Keratinocyte (primary cell): ENCODE measurements around the gene EPHX1. TPM values are rescaled to one million over a fixed set of nuclear protein-coding genes. Genes with fewer than 3 reads are reported as not detected.

ENCODE experiments used
- DNase-seq: peaks from one replicate; pipeline ENCODE4 v3.0.0-alpha.2; 2011; ENCODE audit warnings: low read depth, missing footprints, low spot score
- FAIRE-seq: peaks from 2 replicates; lab custom pipeline; 2011; peaks lifted over from hg19 to GRCh38; lab: Jason Lieb, UNC
- H2AFZ ChIP-seq: 2 replicates; pipeline ENCODE4 v1.6.0; 2012; ENCODE audit warnings: low read length, control low read depth, inconsistent platforms; ENCODE audit not compliant: control insufficient read depth
- H3K27ac ChIP-seq: 2 replicates; pipeline ENCODE4 v1.5.1; 2011; ENCODE audit warnings: low read length; ENCODE audit not compliant: control insufficient read depth, insufficient read depth
- H3K27me3 ChIP-seq: 3 replicates; pipeline ENCODE4 v1.6.0; 2011; ENCODE audit warnings: low read length; ENCODE audit not compliant: control insufficient read depth, insufficient read depth; ENCODE audit errors: extremely low read depth
- H3K36me3 ChIP-seq, 2 experiments: 2 replicates in 1 of 2; 3 replicates in 1 of 2; pipeline ENCODE4 v1.5.1; 2011; ENCODE audit warnings: low read length in 2 of 2, mild to moderate bottlenecking in 1 of 2; ENCODE audit not compliant: control insufficient read depth in 2 of 2, insufficient read depth in 2 of 2; ENCODE audit errors: extremely low read depth in 1 of 2
- H3K4me1 ChIP-seq: 3 replicates; pipeline ENCODE4 v1.5.1; 2011; ENCODE audit warnings: low read length; ENCODE audit not compliant: control insufficient read depth, insufficient read depth; ENCODE audit errors: extremely low read depth
- H3K4me2 ChIP-seq: 3 replicates; pipeline ENCODE4 v1.6.0; 2011; ENCODE audit warnings: low read depth, low read length; ENCODE audit not compliant: control insufficient read depth, insufficient read depth; ENCODE audit errors: extremely low read depth
- H3K4me3 ChIP-seq, 3 experiments: fragments of 200-600 bp in 1 of 3; sonication (generic) in 1 of 3; 2 replicates in 2 of 3; 3 replicates in 1 of 3; pipeline ENCODE4 v1.5.1; 2011 to 2016; ENCODE audit warnings: low read length in 3 of 3, mild to moderate bottlenecking in 3 of 3, control low read depth in 2 of 3, inconsistent platforms in 1 of 3, low read depth in 1 of 3, mixed read lengths in 1 of 3, mixed run types in 1 of 3, moderate library complexity in 1 of 3; ENCODE audit not compliant: control insufficient read depth in 2 of 3, insufficient read depth in 2 of 3; ENCODE audit errors: extremely low read depth in 1 of 3
- H3K79me2 ChIP-seq: 2 replicates; pipeline ENCODE4 v1.6.0; 2012; ENCODE audit warnings: low read length; ENCODE audit not compliant: control insufficient read depth, insufficient read depth
- H3K9ac ChIP-seq: 3 replicates; pipeline ENCODE4 v1.6.0; 2011; ENCODE audit warnings: low read length; ENCODE audit not compliant: control insufficient read depth, insufficient read depth; ENCODE audit errors: extremely low read depth
- H3K9me1 ChIP-seq: 3 replicates; pipeline ENCODE4 v1.6.0; 2011; ENCODE audit warnings: low read length; ENCODE audit not compliant: control insufficient read depth, insufficient read depth; ENCODE audit errors: extremely low read depth
- H3K9me3 ChIP-seq: 2 replicates; pipeline ENCODE4 v1.5.1; 2012; ENCODE audit warnings: low read depth, low read length; ENCODE audit not compliant: control insufficient read depth
- H4K20me1 ChIP-seq: 3 replicates; pipeline ENCODE4 v1.6.0; 2011; ENCODE audit warnings: low read length; ENCODE audit not compliant: control insufficient read depth, insufficient read depth; ENCODE audit errors: extremely low read depth
- EZH2 ChIP-seq: IDR thresholded peaks from one replicate; pipeline ENCODE4 v1.6.1; 2012; ENCODE audit warnings: inconsistent platforms, mild to moderate bottlenecking, low read length, moderate library complexity
- dilution Hi-C: fragments of 300-500 bp; cut with MboI; formaldehyde crosslinking; loops from one replicate; pipeline ENCODE4 v1.7.0; 2020; ENCODE audit warnings: low sequenced_read_pairs; ENCODE audit not compliant: extremely low pct_ligation_motif_present
- polyA plus RNA-seq, 5 experiments: library from polyadenylated mRNA; depleted of rRNA in 3 of 5; stranded (reverse) in 3 of 5; stranded (forward) in 1 of 5; unstranded in 1 of 5; fragments of >200 nt; gene quantifications; 1 replicate in 1 of 5; 2 replicates in 3 of 5; 3 replicates in 1 of 5; pipeline versions ENCODE4 v1.2.1 to v1.2.3, GENCODE V29; 2011 to 2012; ENCODE audit warnings: missing spikeins in 2 of 5, low read depth in 1 of 5, low replicate concordance in 1 of 5
- TF ChIP-seq, protein P1 (sequence below), 3 experiments: IDR thresholded peaks in 1 of 3; conservative IDR thresholded peaks in 1 of 3; optimal IDR thresholded peaks in 1 of 3; 2 replicates in 2 of 3; 3 replicates in 1 of 3; pipeline versions ENCODE3 to v1.5.1; 2011; ENCODE audit warnings: low read length in 3 of 3, mild to moderate bottlenecking in 3 of 3, moderate library complexity in 2 of 3, control low read depth in 1 of 3, inconsistent platforms in 1 of 3; ENCODE audit not compliant: insufficient read depth in 2 of 3; ENCODE audit errors: extremely low read depth in 1 of 3

Gene EPHX1
- polyA plus RNA-seq, 1 donor (not counting 4 experiments of a cell fraction or from before 2014, with no cell fraction given) = 6.4 TPM

- no peaks in the 10 kb centered on the region for H3K27me3 ChIP-seq
- peak overlapping the region; percentile 24 for H3K9ac ChIP-seq
- H3K4me3 ChIP-seq = peak overlapping the region in 1 of 3 experiments; percentile 30
- H2AFZ ChIP-seq = peak overlapping the region; percentile 27
- H3K79me2 ChIP-seq = no peaks in the 10 kb centered on the region
- peak overlapping the region; percentile 47 for H3K4me2 ChIP-seq
- TF ChIP-seq, protein P1, sequence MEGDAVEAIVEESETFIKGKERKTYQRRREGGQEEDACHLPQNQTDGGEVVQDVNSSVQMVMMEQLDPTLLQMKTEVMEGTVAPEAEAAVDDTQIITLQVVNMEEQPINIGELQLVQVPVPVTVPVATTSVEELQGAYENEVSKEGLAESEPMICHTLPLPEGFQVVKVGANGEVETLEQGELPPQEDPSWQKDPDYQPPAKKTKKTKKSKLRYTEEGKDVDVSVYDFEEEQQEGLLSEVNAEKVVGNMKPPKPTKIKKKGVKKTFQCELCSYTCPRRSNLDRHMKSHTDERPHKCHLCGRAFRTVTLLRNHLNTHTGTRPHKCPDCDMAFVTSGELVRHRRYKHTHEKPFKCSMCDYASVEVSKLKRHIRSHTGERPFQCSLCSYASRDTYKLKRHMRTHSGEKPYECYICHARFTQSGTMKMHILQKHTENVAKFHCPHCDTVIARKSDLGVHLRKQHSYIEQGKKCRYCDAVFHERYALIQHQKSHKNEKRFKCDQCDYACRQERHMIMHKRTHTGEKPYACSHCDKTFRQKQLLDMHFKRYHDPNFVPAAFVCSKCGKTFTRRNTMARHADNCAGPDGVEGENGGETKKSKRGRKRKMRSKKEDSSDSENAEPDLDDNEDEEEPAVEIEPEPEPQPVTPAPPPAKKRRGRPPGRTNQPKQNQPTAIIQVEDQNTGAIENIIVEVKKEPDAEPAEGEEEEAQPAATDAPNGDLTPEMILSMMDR (optimal IDR thresholded peaks at IDR 0.05 in 1 of 3, IDR thresholded peaks at IDR 0.05 in 1 of 3, conservative IDR thresholded peaks at IDR 0.05 in 1 of 3; ENCODE audit: extremely low read depth in 1 of 3, insufficient read depth in 2 of 3, low read length in 3 of 3) = peak; percentile 87 to 99 (median 95)
- TF ChIP-seq EZH2 = no peak
- H3K9me3 ChIP-seq = no peaks in the 10 kb centered on the region
- DNase-seq (no peak), FAIRE-seq (peak; percentile 92)
- peaks cover 26% of the 10 kb centered on the region for H3K4me1 ChIP-seq
- dilution Hi-C loops = no loop called here
- H3K9me1 ChIP-seq = no peaks in the 10 kb centered on the region
- H3K36me3 ChIP-seq = no peaks in the 10 kb centered on the region
- H3K27ac ChIP-seq = no peak overlapping the region
- no peaks in the 10 kb centered on the region for H4K20me1 ChIP-seq
Observed at GRCh38 chr1:225772323-225772768, 37.6 kb upstream of the EPHX1 start.

GRCh38 chr1:225772848-225773247, 37.1 kb upstream of the EPHX1 start:
- FAIRE-seq = peak; percentile 34
- dilution Hi-C loops = no loop called here
- H3K9me3 ChIP-seq = no peaks in the 10 kb centered on the region
- H3K9me1 ChIP-seq = no peaks in the 10 kb centered on the region
- peak overlapping the region in 1 of 3 experiments; percentile 30 for H3K4me3 ChIP-seq
- no peaks in the 10 kb centered on the region for H4K20me1 ChIP-seq
- H3K27ac ChIP-seq = no peak overlapping the region
- H2AFZ ChIP-seq = peak overlapping the region; percentile 54
- H3K36me3 ChIP-seq = no peaks in the 10 kb centered on the region
- peaks cover 21% of the 10 kb centered on the region for H3K4me1 ChIP-seq
- peak overlapping the region; percentile 47 for H3K4me2 ChIP-seq
- H3K79me2 ChIP-seq = no peaks in the 10 kb centered on the region
- TF ChIP-seq, protein P1 (optimal IDR thresholded peaks at IDR 0.05 in 1 of 3, IDR thresholded peaks at IDR 0.05 in 1 of 3, conservative IDR thresholded peaks at IDR 0.05 in 1 of 3; ENCODE audit: extremely low read depth in 1 of 3, insufficient read depth in 2 of 3, low read length in 3 of 3) = no peak
- TF ChIP-seq EZH2 = no peak
- H3K9ac ChIP-seq = no peak overlapping the region
- no peaks in the 10 kb centered on the region for H3K27me3 ChIP-seq
- no peak for DNase-seq
